ENCODE measurements around the gene ARMC3. TPM values are rescaled to one million over a fixed set of nuclear protein-coding genes. Genes with fewer than 3 reads are reported as not detected.

ARMC3 gene
- polyA plus RNA-seq, 1 donor from 2014 or later = 0.22 TPM

DNA sequence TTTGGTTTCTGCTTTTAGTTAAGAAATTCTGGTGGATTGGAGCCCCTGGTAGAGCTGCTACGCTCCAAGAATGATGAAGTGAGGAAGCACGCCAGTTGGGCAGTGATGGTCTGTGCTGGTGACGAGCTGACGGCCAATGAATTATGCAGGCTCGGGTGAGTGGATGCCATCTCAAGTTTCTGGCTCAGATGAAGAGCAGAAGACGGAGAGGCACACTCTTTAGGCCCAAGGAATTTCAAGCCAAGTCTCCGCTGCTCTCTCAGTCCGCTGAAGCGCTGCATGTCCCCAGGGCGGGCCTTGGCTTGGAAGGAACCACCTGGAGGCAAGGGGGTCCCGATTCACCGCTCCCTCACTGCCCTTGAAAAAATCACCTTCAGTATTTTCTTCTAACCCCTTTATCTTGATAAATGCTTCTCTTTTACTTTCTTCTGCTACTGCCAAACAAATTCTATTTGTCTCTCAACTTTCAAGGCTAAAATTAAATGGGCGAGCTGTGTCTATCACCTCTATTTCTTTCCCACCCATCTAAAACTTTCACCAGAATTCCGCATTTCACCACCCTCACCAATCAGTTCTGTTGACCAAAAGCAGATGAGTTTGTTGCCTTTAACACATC is 74.2 kb downstream of the ARMC3 start:
- Histone ChIP-seq H3K27ac (ENCODE audit: low read length) (no peak overlapping the region), H3K9me2 (ENCODE audit: insufficient read depth, low read length) (no peaks in the 10 kb centered on the region), H3F3A (ENCODE audit: insufficient read depth, low read length, poor library complexity, severe bottlenecking) (no peaks in the 10 kb centered on the region), H3K79me2 (replicated peaks; ENCODE audit: insufficient read depth, low read length) (no peaks in the 10 kb centered on the region), H2AFZ (ENCODE audit: low read depth, low read length) (no peak overlapping the region), H3K27me3 (ENCODE audit: insufficient read depth, low read depth, low read length) (no peaks in the 10 kb centered on the region), H3K4me3 (ENCODE audit: low read length) (no peak overlapping the region), H3K4me2 (ENCODE audit: low read length) (no peak overlapping the region), H4K20me1 (ENCODE audit: insufficient read depth) (no peaks in the 10 kb centered on the region), H3K9me3 (ENCODE audit: low read length) (no peaks in the 10 kb centered on the region), H3K36me3 (ENCODE audit: insufficient read depth, low read length) (no peaks in the 10 kb centered on the region), H3K9ac (ENCODE audit: low read length) (no peak overlapping the region)
- TF ChIP-seq SMC3 (conservative IDR thresholded peaks at IDR 0.05; ENCODE audit: poor library complexity) (no peak), RAD21 (conservative IDR thresholded peaks at IDR 0.05) (no peak), EP300 (conservative IDR thresholded peaks at IDR 0.05; ENCODE audit: poor library complexity, severe bottlenecking) (no peak), TAF1 (IDR thresholded peaks at IDR 0.05; ENCODE audit: low read depth) (no peak), POLR2AphosphoS5 (IDR thresholded peaks at IDR 0.05) (no peak), MXI1 (conservative IDR thresholded peaks at IDR 0.05; ENCODE audit: poor library complexity, severe bottlenecking) (no peak), EZH2 (IDR thresholded peaks at IDR 0.05; ENCODE audit: borderline replicate concordance, insufficient read depth, low read length, poor library complexity, severe bottlenecking) (no peak)
- TF ChIP-seq, protein P1, sequence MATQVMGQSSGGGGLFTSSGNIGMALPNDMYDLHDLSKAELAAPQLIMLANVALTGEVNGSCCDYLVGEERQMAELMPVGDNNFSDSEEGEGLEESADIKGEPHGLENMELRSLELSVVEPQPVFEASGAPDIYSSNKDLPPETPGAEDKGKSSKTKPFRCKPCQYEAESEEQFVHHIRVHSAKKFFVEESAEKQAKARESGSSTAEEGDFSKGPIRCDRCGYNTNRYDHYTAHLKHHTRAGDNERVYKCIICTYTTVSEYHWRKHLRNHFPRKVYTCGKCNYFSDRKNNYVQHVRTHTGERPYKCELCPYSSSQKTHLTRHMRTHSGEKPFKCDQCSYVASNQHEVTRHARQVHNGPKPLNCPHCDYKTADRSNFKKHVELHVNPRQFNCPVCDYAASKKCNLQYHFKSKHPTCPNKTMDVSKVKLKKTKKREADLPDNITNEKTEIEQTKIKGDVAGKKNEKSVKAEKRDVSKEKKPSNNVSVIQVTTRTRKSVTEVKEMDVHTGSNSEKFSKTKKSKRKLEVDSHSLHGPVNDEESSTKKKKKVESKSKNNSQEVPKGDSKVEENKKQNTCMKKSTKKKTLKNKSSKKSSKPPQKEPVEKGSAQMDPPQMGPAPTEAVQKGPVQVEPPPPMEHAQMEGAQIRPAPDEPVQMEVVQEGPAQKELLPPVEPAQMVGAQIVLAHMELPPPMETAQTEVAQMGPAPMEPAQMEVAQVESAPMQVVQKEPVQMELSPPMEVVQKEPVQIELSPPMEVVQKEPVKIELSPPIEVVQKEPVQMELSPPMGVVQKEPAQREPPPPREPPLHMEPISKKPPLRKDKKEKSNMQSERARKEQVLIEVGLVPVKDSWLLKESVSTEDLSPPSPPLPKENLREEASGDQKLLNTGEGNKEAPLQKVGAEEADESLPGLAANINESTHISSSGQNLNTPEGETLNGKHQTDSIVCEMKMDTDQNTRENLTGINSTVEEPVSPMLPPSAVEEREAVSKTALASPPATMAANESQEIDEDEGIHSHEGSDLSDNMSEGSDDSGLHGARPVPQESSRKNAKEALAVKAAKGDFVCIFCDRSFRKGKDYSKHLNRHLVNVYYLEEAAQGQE (IDR thresholded peaks at IDR 0.05; ENCODE audit: borderline replicate concordance) = no peak
- TF ChIP-seq, protein P2, sequence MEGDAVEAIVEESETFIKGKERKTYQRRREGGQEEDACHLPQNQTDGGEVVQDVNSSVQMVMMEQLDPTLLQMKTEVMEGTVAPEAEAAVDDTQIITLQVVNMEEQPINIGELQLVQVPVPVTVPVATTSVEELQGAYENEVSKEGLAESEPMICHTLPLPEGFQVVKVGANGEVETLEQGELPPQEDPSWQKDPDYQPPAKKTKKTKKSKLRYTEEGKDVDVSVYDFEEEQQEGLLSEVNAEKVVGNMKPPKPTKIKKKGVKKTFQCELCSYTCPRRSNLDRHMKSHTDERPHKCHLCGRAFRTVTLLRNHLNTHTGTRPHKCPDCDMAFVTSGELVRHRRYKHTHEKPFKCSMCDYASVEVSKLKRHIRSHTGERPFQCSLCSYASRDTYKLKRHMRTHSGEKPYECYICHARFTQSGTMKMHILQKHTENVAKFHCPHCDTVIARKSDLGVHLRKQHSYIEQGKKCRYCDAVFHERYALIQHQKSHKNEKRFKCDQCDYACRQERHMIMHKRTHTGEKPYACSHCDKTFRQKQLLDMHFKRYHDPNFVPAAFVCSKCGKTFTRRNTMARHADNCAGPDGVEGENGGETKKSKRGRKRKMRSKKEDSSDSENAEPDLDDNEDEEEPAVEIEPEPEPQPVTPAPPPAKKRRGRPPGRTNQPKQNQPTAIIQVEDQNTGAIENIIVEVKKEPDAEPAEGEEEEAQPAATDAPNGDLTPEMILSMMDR (IDR thresholded peaks at IDR 0.05; ENCODE audit: poor library complexity, severe bottlenecking) = no peak

DNA sequence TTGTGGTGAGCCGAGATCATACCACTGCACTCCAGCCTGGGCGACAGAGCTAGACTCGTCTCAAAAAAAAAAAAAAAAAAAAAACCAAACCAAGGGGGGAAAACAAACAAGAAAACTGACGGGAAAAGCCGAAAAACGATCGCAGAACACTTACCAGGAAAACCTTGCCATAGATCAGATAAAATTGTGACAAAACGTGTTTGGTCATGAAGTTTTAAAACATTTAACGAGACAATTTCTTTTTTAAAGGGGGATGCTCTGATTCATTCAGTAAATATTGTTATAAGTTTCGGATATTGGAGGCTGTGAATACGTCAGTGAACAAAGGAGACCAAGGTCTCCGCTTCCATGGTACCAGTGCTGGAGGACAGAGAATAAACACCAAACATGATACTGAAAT is 77.3 kb downstream of the ARMC3 start:
- Histone ChIP-seq H3K36me3 (ENCODE audit: insufficient read depth, low read length) (no peaks in the 10 kb centered on the region), H2AFZ (ENCODE audit: low read depth, low read length) (no peak overlapping the region), H3K9me3 (ENCODE audit: low read length) (no peaks in the 10 kb centered on the region), H3K27me3 (ENCODE audit: insufficient read depth, low read depth, low read length) (no peaks in the 10 kb centered on the region), H3K9me2 (ENCODE audit: insufficient read depth, low read length) (no peaks in the 10 kb centered on the region), H3K9ac (ENCODE audit: low read length) (no peak overlapping the region), H3K79me2 (replicated peaks; ENCODE audit: insufficient read depth, low read length) (no peaks in the 10 kb centered on the region), H3F3A (ENCODE audit: insufficient read depth, low read length, poor library complexity, severe bottlenecking) (no peaks in the 10 kb centered on the region), H3K27ac (ENCODE audit: low read length) (no peak overlapping the region), H3K4me2 (ENCODE audit: low read length) (no peak overlapping the region), H3K4me3 (ENCODE audit: low read length) (no peak overlapping the region), H4K20me1 (ENCODE audit: insufficient read depth) (no peaks in the 10 kb centered on the region)
- TF ChIP-seq, protein P2 (IDR thresholded peaks at IDR 0.05; ENCODE audit: poor library complexity, severe bottlenecking) = no peak
- TF ChIP-seq POLR2AphosphoS5 (IDR thresholded peaks at IDR 0.05) = no peak
- no peak for TF ChIP-seq TAF1 (IDR thresholded peaks at IDR 0.05; ENCODE audit: low read depth)
- no peak for TF ChIP-seq EP300 (conservative IDR thresholded peaks at IDR 0.05; ENCODE audit: poor library complexity, severe bottlenecking)
- TF ChIP-seq, protein P1 (IDR thresholded peaks at IDR 0.05; ENCODE audit: borderline replicate concordance) = no peak
- no peak for TF ChIP-seq MXI1 (conservative IDR thresholded peaks at IDR 0.05; ENCODE audit: poor library complexity, severe bottlenecking)
